ENCODE data around the gene CLASP1.

CLASP1 gene

GRCh38 chr2:121287956-121288355 is 361.3 kb downstream of the CLASP1 start:
- no peak for TF ChIP-seq CTCF (IDR thresholded peaks at IDR 0.05; ENCODE audit: extremely low read depth, missing control alignments)
- no peak for DNase-seq (ENCODE audit: low spot score)
